ENCODE data around the gene NXT1. TPM values are rescaled to one million over a fixed set of nuclear protein-coding genes. Genes with fewer than 3 reads are reported as not detected.
A peak's percentile ranks its signal among the peaks of the same experiment; 100 is the strongest.

The NXT1 gene
- total RNA-seq, 1 donor from 2014 or later: 16.9 TPM

DNA sequence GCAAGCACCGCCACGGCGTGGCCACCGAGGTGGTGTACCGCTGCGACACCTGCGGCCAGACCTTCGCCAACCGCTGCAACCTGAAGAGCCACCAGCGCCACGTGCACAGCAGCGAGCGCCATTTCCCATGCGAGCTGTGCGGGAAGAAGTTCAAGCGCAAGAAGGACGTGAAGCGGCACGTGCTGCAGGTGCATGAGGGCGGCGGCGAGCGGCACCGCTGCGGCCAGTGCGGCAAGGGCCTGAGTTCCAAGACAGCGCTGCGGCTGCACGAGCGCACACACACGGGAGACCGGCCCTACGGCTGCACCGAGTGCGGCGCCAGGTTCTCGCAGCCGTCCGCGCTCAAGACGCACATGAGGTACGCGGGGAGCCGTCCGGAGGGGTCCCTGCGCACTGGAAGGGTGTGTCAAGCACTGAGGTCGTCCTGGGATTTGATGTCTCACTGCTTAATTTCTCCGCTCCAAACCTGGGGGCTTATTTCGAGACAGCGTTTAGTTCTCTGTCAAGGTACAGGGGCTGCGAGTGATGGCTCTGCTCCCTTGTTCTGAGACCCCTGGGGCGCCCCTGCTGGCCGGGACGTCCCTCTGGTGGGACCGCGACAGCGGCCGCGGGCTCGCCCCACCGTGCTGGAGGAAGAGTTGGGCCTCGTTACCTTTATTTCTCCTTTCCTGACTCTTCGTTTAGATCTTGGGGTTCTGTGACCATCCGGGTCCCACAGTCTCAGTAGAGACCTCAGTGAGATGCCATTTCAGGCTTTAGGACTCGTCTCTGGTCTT is 15.0 kb downstream of the NXT1 start:
- peak overlapping the region; percentile 37 for H3K27ac Mint-ChIP-seq (ENCODE audit: unreplicated experiment)
- peaks cover 65% of the 10 kb centered on the region for H3K4me1 Mint-ChIP-seq (ENCODE audit: low read depth)
- no peaks in the 10 kb centered on the region for H3K9me3 Mint-ChIP-seq (ENCODE audit: low read depth)
- TF ChIP-seq, protein P1, sequence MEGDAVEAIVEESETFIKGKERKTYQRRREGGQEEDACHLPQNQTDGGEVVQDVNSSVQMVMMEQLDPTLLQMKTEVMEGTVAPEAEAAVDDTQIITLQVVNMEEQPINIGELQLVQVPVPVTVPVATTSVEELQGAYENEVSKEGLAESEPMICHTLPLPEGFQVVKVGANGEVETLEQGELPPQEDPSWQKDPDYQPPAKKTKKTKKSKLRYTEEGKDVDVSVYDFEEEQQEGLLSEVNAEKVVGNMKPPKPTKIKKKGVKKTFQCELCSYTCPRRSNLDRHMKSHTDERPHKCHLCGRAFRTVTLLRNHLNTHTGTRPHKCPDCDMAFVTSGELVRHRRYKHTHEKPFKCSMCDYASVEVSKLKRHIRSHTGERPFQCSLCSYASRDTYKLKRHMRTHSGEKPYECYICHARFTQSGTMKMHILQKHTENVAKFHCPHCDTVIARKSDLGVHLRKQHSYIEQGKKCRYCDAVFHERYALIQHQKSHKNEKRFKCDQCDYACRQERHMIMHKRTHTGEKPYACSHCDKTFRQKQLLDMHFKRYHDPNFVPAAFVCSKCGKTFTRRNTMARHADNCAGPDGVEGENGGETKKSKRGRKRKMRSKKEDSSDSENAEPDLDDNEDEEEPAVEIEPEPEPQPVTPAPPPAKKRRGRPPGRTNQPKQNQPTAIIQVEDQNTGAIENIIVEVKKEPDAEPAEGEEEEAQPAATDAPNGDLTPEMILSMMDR (IDR thresholded peaks at IDR 0.05): no peak
- peaks cover 22% of the 10 kb centered on the region for H3K36me3 Mint-ChIP-seq (ENCODE audit: low read depth)
- no peak overlapping the region for H3K4me3 Mint-ChIP-seq (ENCODE audit: unreplicated experiment)
- H3K27me3 Mint-ChIP-seq (ENCODE audit: low read depth): no peaks in the 10 kb centered on the region
- no peak for DNase-seq (ENCODE audit: low spot score)

DNA sequence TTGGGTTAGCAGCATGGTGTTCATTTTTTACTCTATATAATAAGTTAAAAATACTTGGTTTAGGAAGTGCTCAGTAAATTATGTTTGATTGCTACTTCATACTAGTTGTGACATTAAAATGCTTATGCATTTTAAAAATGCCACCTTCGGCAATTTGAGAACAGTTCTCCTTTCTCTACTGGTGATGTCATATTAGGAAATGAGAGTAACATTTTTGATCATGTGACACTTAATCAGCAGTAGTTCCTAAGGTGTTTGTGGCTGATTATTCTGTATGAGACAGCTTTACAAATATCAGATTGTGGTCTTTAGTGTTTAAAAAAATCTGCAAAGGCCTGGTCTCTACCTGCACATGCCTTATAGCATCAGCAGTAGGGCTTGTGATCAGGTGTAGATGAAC is 15.8 kb downstream of the NXT1 start:
- no peak for DNase-seq (ENCODE audit: low spot score)
- Mint-ChIP-seq H3K27me3 (ENCODE audit: low read depth) (no peaks in the 10 kb centered on the region), H3K36me3 (ENCODE audit: low read depth) (peaks cover 26% of the 10 kb centered on the region), H3K4me1 (ENCODE audit: low read depth) (peaks cover 59% of the 10 kb centered on the region), H3K9me3 (ENCODE audit: low read depth) (no peaks in the 10 kb centered on the region), H3K4me3 (ENCODE audit: unreplicated experiment) (no peak overlapping the region), H3K27ac (ENCODE audit: unreplicated experiment) (no peak overlapping the region)
- TF ChIP-seq, protein P1 (IDR thresholded peaks at IDR 0.05): no peak

DNA sequence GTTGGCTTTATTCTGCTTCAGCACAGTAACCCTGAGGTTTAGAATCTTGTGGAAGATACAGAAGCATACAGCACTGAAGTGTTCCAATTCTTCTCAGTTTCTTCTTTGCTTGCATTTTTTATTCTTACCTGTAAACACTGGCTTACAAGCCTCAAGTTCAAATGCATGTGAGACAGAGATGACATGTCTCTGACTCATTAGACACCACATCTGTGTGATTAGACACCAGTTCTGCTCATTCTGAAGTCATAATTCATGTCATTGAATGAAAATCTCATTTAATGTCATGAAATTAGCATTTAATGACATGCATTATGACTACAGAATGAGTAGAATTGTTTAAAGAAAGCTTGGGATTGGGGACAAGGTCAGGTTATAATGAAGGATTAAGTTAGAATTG is 17.2 kb downstream of the NXT1 start:
- Mint-ChIP-seq H3K36me3 (ENCODE audit: low read depth) (peaks cover 26% of the 10 kb centered on the region), H3K4me1 (ENCODE audit: low read depth) (peaks cover 58% of the 10 kb centered on the region), H3K9me3 (ENCODE audit: low read depth) (no peaks in the 10 kb centered on the region), H3K4me3 (ENCODE audit: unreplicated experiment) (no peak overlapping the region), H3K27me3 (ENCODE audit: low read depth) (no peaks in the 10 kb centered on the region), H3K27ac (ENCODE audit: unreplicated experiment) (peak overlapping the region; percentile 47)
- TF ChIP-seq, protein P1 (IDR thresholded peaks at IDR 0.05): no peak
- DNase-seq (ENCODE audit: low spot score): no peak

DNA sequence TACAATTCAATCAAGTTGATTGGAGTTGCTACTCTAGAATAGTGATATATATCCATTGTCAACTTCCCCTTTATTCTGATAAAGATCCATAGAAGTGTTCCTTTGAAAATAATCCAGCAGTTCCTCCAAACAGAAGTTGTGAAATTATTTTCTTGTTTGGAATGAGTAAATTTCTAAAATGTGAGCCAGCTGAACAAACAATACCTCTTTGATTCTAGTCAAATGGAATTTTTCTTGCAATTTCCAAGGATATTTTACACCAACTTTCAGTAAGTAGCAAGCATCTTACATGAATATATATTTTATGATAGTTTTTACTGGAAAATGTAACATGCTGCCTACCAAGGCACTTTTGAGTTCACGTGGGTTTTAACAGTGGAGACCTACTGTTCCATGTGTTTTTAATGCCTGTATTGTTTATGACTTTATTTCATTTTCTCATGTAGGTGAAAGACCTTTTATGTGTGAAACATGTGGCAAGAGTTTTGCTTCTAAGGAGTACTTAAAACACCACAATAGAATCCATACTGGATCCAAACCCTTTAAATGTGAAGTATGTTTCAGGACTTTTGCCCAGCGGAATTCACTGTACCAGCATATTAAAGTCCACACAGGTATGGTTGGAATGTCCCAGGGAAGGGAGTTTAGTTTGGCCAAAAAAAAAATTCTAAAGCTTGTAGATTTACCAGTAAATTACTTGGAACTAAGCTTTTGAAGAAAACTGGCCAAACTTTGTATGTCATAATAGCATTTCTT is 17.9 kb downstream of the NXT1 start:
- TF ChIP-seq, protein P1 (IDR thresholded peaks at IDR 0.05): no peak
- H3K4me1 Mint-ChIP-seq (ENCODE audit: low read depth): peaks cover 51% of the 10 kb centered on the region
- DNase-seq (ENCODE audit: low spot score): no peak
- peaks cover 26% of the 10 kb centered on the region for H3K36me3 Mint-ChIP-seq (ENCODE audit: low read depth)
- no peaks in the 10 kb centered on the region for H3K9me3 Mint-ChIP-seq (ENCODE audit: low read depth)
- peak overlapping the region; percentile 47 for H3K27ac Mint-ChIP-seq (ENCODE audit: unreplicated experiment)
- no peaks in the 10 kb centered on the region for H3K27me3 Mint-ChIP-seq (ENCODE audit: low read depth)
- no peak overlapping the region for H3K4me3 Mint-ChIP-seq (ENCODE audit: unreplicated experiment)

DNA sequence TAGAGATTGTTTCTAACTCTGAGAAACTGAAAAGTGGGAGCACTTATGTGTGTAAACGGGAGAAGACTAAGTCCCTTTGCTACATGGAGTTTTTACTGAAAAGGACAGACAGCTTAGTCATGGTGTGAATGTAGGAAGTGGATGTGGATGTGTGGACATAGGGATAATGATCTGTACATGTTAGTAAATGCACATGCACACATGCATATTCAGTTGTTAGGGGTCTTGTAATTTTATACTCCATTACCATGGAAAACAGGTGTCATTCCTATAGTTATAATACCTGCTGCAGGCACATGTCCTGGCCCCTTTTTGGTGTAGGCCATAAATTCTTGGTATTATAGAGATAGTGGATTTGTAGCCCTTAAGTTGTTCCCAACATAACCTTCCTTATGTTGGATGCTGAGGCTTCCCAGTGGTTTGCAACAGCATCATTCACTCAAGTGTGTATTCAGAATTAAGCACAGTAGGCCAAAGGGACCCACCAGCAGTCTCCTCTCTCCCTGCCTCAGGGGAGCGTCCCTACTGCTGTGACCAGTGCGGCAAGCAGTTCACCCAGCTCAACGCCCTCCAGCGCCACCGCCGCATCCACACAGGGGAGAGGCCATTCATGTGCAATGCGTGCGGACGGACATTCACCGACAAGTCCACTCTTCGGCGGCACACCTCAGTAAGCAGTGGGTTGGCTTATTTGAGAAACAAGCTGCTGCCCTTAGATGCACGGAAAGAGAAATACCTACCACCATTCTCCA is 18.7 kb downstream of the NXT1 start:
- Mint-ChIP-seq H3K9me3 (ENCODE audit: low read depth) (no peaks in the 10 kb centered on the region), H3K4me1 (ENCODE audit: low read depth) (peaks cover 43% of the 10 kb centered on the region), H3K27ac (ENCODE audit: unreplicated experiment) (no peak overlapping the region), H3K36me3 (ENCODE audit: low read depth) (peaks cover 31% of the 10 kb centered on the region), H3K27me3 (ENCODE audit: low read depth) (no peaks in the 10 kb centered on the region), H3K4me3 (ENCODE audit: unreplicated experiment) (no peak overlapping the region)
- TF ChIP-seq, protein P1 (IDR thresholded peaks at IDR 0.05): no peak
- DNase-seq (ENCODE audit: low spot score): no peak

Measured in chondrocyte (in vitro differentiated cells).